Progenitor cell of endocrine pancreas (in vitro differentiated cells): ENCODE measurements around the gene CTH. TPM values are rescaled to one million over a fixed set of nuclear protein-coding genes. Genes with fewer than 3 reads are reported as not detected.
"Not testable (repeated sequence)": the region's sequence is repeated elsewhere in the genome, so short reads cannot be mapped to it uniquely, and the experiment has no call there.

ENCODE experiments used
- DNase-seq: peaks from one replicate; pipeline ENCODE4 v3.0.0; 2021; ENCODE audit warnings: low spot score; ENCODE audit not compliant: unreplicated experiment
- H3K27ac Mint-ChIP-seq: 2 replicates; pipeline ENCODE4 v1.8.0; 2021; ENCODE audit warnings: mild to moderate bottlenecking, moderate library complexity, mixed read lengths
- H3K27me3 Mint-ChIP-seq: 2 replicates; pipeline ENCODE4 v1.8.0; 2021; ENCODE audit warnings: mixed read lengths
- H3K36me3 Mint-ChIP-seq: 2 replicates; pipeline ENCODE4 v1.8.0; 2022; ENCODE audit warnings: mixed read lengths; ENCODE audit not compliant: insufficient read depth
- H3K4me1 Mint-ChIP-seq: 2 replicates; pipeline ENCODE4 v1.8.0; 2021; ENCODE audit warnings: low read depth, mixed read lengths
- H3K4me3 Mint-ChIP-seq: 2 replicates; pipeline ENCODE4 v1.8.0; 2021; ENCODE audit warnings: low read depth, mild to moderate bottlenecking, moderate library complexity, mixed read lengths
- H3K9me3 Mint-ChIP-seq: 2 replicates; pipeline ENCODE4 v1.8.0; 2021; ENCODE audit warnings: low read depth, mixed read lengths
- total RNA-seq: library from RNA; stranded (reverse); gene quantifications from 2 replicates; pipeline ENCODE4 v1.2.1, GENCODE V29; 2021
- TF ChIP-seq, protein P1 (sequence below): fragments of 200-600 bp; sonication (generic); IDR thresholded peaks from one replicate; pipeline ENCODE4 v1.5.0; 2021; ENCODE audit warnings: antibody characterized with exemption, mild to moderate bottlenecking; ENCODE audit not compliant: unreplicated experiment

Gene CTH
- total RNA-seq, 1 donor from 2014 or later, result 17.3 TPM

DNA sequence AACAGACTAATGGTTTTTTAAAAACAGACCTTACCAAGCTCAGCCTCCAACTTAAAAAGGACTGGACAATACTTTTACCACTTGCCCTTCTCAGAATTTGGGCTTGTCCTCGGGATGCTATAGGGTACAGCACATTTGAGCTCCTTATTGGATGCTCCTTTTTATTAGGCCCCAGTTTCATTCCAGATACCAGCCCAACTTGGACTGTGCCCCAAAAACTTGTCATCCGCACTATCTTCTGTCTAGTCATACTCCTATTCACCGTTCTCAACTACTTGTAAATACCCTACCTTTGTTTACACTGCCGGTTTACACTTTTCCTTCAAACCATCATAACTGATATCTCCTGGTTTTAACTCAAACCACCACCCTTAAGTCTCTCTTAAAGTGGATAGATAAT lies 38.6 kb upstream of the CTH start:
- no peak for DNase-seq
- H3K27me3 Mint-ChIP-seq, result no peaks in the 10 kb centered on the region
- H3K36me3 Mint-ChIP-seq, result peaks cover 6% of the 10 kb centered on the region
- TF ChIP-seq, protein P1, sequence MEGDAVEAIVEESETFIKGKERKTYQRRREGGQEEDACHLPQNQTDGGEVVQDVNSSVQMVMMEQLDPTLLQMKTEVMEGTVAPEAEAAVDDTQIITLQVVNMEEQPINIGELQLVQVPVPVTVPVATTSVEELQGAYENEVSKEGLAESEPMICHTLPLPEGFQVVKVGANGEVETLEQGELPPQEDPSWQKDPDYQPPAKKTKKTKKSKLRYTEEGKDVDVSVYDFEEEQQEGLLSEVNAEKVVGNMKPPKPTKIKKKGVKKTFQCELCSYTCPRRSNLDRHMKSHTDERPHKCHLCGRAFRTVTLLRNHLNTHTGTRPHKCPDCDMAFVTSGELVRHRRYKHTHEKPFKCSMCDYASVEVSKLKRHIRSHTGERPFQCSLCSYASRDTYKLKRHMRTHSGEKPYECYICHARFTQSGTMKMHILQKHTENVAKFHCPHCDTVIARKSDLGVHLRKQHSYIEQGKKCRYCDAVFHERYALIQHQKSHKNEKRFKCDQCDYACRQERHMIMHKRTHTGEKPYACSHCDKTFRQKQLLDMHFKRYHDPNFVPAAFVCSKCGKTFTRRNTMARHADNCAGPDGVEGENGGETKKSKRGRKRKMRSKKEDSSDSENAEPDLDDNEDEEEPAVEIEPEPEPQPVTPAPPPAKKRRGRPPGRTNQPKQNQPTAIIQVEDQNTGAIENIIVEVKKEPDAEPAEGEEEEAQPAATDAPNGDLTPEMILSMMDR, result no peak
- H3K4me1 Mint-ChIP-seq, result peaks cover 4% of the 10 kb centered on the region
- no peak overlapping the region for H3K4me3 Mint-ChIP-seq
- no peaks in the 10 kb centered on the region for H3K9me3 Mint-ChIP-seq
- H3K27ac Mint-ChIP-seq, result no peak overlapping the region

DNA sequence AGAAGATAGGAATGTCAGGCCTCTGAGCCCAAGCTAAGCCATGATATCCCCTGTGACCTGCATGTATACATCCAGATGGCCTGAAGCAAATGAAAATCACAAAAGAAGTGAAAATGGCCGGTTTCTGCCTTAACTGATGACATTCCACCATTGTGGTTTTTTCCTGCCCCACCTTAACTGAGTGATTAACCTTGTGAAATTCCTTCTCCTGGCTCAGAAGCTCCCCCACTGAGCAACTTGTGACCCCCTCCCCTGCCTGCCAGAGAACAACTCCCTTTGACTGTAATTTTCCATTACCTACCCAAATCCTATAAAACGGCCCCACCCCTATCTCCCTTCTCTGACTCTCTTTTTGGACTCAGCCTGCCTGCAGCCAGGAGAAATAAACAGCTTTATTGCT lies 37.5 kb upstream of the CTH start:
- H3K27ac Mint-ChIP-seq, result peak overlapping the region; percentile 34
- not testable (repeated sequence) for H3K4me1 Mint-ChIP-seq, H3K4me3 Mint-ChIP-seq, H3K36me3 Mint-ChIP-seq, H3K9me3 Mint-ChIP-seq, DNase-seq, H3K27me3 Mint-ChIP-seq

DNA sequence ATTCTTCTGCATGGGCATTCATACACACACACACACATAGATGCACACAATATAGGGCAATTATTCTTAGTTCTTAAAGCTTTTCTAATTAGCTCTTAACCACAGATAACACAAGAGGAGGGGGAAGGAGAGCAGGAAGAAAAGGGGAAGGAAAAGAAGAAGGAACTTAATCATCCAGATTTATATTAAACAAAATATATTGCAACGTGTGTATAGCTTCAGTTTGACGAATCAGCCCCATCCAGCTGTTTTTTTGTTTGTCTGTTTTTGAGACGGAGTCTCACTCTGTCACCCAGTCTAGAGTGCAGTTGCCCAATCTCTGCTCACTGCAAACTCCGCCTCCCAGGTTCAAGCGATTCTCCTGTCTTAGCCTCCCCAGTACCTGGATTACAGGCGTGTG lies 34.9 kb upstream of the CTH start:
- H3K4me1 Mint-ChIP-seq, result peaks cover 4% of the 10 kb centered on the region
- no peak for DNase-seq
- H3K27ac Mint-ChIP-seq, result no peak overlapping the region
- TF ChIP-seq, protein P1, result no peak
- no peaks in the 10 kb centered on the region for H3K9me3 Mint-ChIP-seq
- H3K27me3 Mint-ChIP-seq, result no peaks in the 10 kb centered on the region
- H3K4me3 Mint-ChIP-seq, result no peak overlapping the region
- H3K36me3 Mint-ChIP-seq, result no peaks in the 10 kb centered on the region

DNA sequence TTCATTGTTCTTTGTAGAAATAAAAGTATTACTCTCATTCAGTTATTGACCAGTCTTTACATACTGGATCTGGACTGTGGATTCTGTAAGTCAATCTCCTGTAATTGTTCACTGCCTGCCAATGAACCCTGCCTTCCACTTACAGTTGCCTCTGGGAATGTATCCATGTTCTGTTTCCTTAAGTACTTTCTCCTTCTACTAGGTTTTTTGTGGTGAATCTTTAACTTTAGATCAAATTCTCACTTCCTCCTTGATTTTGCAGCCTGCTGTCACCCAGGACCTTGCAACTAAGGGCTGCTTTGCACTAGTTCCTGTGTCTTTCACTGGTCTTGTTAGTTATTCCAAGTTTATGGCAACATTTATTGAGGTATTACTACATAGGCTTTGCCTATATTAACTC lies 28.4 kb upstream of the CTH start:
- no peaks in the 10 kb centered on the region for H3K9me3 Mint-ChIP-seq
- H3K27ac Mint-ChIP-seq, result no peak overlapping the region
- no peak overlapping the region for H3K4me3 Mint-ChIP-seq
- no peak for DNase-seq
- no peaks in the 10 kb centered on the region for H3K27me3 Mint-ChIP-seq
- H3K36me3 Mint-ChIP-seq, result no peaks in the 10 kb centered on the region
- TF ChIP-seq, protein P1, result no peak
- H3K4me1 Mint-ChIP-seq, result no peaks in the 10 kb centered on the region

DNA sequence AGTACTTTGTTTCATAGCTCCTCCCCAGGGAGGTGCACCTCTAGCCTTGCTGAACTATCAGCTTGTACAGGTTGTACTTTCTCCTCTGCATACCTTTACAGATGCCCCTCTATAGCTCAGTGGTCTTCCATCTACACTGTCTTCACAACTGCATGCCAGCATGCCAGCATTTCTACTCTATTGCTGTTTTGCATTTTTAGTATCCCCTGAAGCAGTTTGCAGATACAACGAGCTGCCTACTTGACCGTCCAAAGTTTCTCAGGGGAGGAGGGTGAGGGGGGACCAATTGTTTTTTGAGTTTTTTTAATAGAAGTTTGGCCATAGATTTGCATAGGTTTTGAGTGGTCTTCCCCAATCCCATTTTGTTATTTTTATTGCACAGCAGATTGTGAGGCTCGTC lies 27.6 kb upstream of the CTH start:
- H3K36me3 Mint-ChIP-seq, result no peaks in the 10 kb centered on the region
- no peak for DNase-seq
- no peaks in the 10 kb centered on the region for H3K4me1 Mint-ChIP-seq
- no peaks in the 10 kb centered on the region for H3K9me3 Mint-ChIP-seq
- H3K27me3 Mint-ChIP-seq, result no peaks in the 10 kb centered on the region
- TF ChIP-seq, protein P1, result no peak
- no peak overlapping the region for H3K4me3 Mint-ChIP-seq
- H3K27ac Mint-ChIP-seq, result no peak overlapping the region

DNA sequence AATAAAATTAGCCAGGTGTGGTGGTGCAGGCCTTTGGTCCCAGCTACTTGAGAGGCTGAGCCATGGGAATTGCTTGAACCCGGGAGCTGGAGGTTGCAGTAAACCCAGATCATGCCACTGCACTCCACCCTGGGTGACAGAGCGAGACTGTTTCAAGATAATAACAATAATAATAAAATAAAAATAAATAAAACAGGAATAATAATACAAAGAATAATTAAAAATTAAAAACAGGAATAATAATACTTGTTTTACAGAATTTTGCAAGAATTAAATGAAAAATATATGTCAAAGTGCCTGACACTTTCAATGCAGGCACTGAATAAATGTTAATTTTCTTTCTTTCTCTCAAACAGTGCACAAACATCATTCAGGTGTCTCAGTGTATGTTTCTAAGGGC lies 26.5 kb upstream of the CTH start:
- TF ChIP-seq, protein P1, result no peak
- no peaks in the 10 kb centered on the region for H3K4me1 Mint-ChIP-seq
- no peaks in the 10 kb centered on the region for H3K36me3 Mint-ChIP-seq
- no peak overlapping the region for H3K4me3 Mint-ChIP-seq
- H3K9me3 Mint-ChIP-seq, result no peaks in the 10 kb centered on the region
- H3K27me3 Mint-ChIP-seq, result no peaks in the 10 kb centered on the region
- no peak overlapping the region for H3K27ac Mint-ChIP-seq
- no peak for DNase-seq
